ENCODE data around the gene DFFB. TPM values are rescaled to one million over a fixed set of nuclear protein-coding genes. Genes with fewer than 3 reads are reported as not detected.

The DFFB gene
- total RNA-seq, 1 experiment from 2014 or later, result 9.0 TPM

DNA sequence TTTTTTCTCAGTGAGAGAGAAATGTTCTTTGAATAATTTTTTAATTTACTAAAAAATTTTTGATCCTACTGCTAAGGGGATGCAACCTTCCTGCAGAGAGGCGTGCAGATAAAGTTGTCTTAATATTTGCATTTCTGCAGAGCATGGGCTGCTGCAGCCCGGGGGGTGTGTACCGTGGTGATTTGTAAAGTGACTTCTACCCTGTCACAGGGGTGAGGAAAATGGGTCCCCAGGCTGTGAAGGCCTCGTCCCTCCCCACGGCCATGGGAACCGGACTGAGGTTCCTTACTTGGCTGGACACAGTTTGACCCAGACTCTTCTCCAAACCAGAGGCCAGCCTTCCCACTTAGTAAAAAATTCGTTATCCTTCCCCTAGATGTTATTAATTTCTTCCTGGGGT, 52.3 kb downstream of the DFFB start:
- Histone ChIP-seq H3K4me1 (ENCODE audit: control insufficient read depth in 1 of 2, insufficient read depth in 2 of 2, low read length in 2 of 2) (peaks cover 2 to 9% of the 10 kb centered on the region in 2 experiments; a peak in 3 of 4 replicates), H3K36me3 (ENCODE audit: control insufficient read depth in 1 of 2, insufficient read depth in 2 of 2, low read length in 2 of 2) (no peaks in the 10 kb centered on the region), H4K20me1 (ENCODE audit: insufficient read depth) (no peaks in the 10 kb centered on the region), H3K27ac (ENCODE audit: low read depth, low read length) (no peak overlapping the region), H3K4me3 (replicated peaks in 1 of 2; ENCODE audit: low read depth in 1 of 2, low read length in 2 of 2) (no peak overlapping the region), H2AFZ (ENCODE audit: low read depth, low read length, poor library complexity, severe bottlenecking) (no peak overlapping the region), H3K79me2 (ENCODE audit: insufficient read depth, low read length) (no peaks in the 10 kb centered on the region), H3K9me3 (ENCODE audit: control insufficient read depth in 1 of 2, insufficient read depth in 1 of 2, low read depth in 1 of 2, low read length in 2 of 2) (no peaks in the 10 kb centered on the region), H3K4me2 (ENCODE audit: low read length) (no peak overlapping the region), H3K9ac (ENCODE audit: low read length) (no peak overlapping the region), H3K27me3 (ENCODE audit: insufficient read depth, low read length) (no peaks in the 10 kb centered on the region), H3K9me2 (ENCODE audit: insufficient read depth) (no peaks in the 10 kb centered on the region)
- POLR2A ChIA-PET, result no interaction called here
- TF ChIP-seq TCF7L2 (IDR thresholded peaks at IDR 0.05; ENCODE audit: borderline replicate concordance, extremely low read depth, insufficient read depth, insufficient read length), result no peak
- no peak for TF ChIP-seq EZH2phosphoT487 (IDR thresholded peaks at IDR 0.05; ENCODE audit: borderline replicate concordance)
- TF ChIP-seq, protein P1, sequence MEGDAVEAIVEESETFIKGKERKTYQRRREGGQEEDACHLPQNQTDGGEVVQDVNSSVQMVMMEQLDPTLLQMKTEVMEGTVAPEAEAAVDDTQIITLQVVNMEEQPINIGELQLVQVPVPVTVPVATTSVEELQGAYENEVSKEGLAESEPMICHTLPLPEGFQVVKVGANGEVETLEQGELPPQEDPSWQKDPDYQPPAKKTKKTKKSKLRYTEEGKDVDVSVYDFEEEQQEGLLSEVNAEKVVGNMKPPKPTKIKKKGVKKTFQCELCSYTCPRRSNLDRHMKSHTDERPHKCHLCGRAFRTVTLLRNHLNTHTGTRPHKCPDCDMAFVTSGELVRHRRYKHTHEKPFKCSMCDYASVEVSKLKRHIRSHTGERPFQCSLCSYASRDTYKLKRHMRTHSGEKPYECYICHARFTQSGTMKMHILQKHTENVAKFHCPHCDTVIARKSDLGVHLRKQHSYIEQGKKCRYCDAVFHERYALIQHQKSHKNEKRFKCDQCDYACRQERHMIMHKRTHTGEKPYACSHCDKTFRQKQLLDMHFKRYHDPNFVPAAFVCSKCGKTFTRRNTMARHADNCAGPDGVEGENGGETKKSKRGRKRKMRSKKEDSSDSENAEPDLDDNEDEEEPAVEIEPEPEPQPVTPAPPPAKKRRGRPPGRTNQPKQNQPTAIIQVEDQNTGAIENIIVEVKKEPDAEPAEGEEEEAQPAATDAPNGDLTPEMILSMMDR (IDR thresholded peaks at IDR 0.05 in 2 of 3, conservative IDR thresholded peaks at IDR 0.05 in 1 of 3; ENCODE audit: borderline replicate concordance in 1 of 3, insufficient read depth in 1 of 3, low read depth in 2 of 3, low read length in 2 of 3), result no peak
- no peak for TF ChIP-seq CBX3 (IDR thresholded peaks at IDR 0.05; ENCODE audit: low read depth)
- no peak for TF ChIP-seq YY1 (IDR thresholded peaks at IDR 0.05; ENCODE audit: extremely low read depth, insufficient replicate concordance, low read depth, low read length)
- no peak for TF ChIP-seq EZH2 (IDR thresholded peaks at IDR 0.05)
- TF ChIP-seq RAD21 (IDR thresholded peaks at IDR 0.05; ENCODE audit: low read depth), result no peak
- TF ChIP-seq, protein P2, sequence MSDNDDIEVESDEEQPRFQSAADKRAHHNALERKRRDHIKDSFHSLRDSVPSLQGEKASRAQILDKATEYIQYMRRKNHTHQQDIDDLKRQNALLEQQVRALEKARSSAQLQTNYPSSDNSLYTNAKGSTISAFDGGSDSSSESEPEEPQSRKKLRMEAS (IDR thresholded peaks at IDR 0.05), result no peak
- TF ChIP-seq SRF (IDR thresholded peaks at IDR 0.05; ENCODE audit: low read depth), result no peak
- TF ChIP-seq, protein P3, sequence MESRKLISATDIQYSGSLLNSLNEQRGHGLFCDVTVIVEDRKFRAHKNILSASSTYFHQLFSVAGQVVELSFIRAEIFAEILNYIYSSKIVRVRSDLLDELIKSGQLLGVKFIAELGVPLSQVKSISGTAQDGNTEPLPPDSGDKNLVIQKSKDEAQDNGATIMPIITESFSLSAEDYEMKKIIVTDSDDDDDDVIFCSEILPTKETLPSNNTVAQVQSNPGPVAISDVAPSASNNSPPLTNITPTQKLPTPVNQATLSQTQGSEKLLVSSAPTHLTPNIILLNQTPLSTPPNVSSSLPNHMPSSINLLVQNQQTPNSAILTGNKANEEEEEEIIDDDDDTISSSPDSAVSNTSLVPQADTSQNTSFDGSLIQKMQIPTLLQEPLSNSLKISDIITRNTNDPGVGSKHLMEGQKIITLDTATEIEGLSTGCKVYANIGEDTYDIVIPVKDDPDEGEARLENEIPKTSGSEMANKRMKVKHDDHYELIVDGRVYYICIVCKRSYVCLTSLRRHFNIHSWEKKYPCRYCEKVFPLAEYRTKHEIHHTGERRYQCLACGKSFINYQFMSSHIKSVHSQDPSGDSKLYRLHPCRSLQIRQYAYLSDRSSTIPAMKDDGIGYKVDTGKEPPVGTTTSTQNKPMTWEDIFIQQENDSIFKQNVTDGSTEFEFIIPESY (IDR thresholded peaks at IDR 0.05; ENCODE audit: extremely low read depth, insufficient replicate concordance, low read length), result no peak
- CTCF ChIA-PET, result no interaction called here
- ATAC-seq (no peak), DNase-seq (ENCODE audit: low read depth, low spot score) (no peak)
- RAD21 ChIA-PET (ENCODE audit: low non-redundant PET in 1 of 2, low total read pairs in 2 of 2, uncharacterized antibody in 2 of 2, unreplicated experiment in 2 of 2), result no interaction called here
- BruUV-seq (replicated peaks), result no TSS peak
- intact Hi-C loops (cut with micrococcal nuclease), result loop anchor here (2.0 kb wide), 2 partner anchors 1711 to 1837 kb away; no protein-coding TSS in a partner anchor
